ENCODE data around the gene NDUFC2.

DNA sequence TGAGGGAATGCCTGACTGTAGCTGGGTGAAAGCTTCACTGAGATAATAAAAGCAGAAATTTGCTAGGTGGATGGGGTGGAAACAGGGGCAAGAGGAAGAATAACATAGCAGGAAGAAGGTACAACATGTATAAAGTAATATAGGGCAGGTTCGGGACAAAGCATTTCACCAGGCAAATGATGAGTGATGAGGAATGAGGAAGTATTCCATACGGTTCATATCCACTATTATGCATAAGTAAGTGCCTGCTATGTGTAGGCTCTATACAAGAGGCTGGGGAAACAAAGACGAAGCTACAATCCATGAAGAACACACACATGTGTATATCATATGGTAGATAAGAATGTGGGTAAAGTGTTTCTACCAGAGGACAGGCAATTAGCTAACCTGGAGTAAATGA, 7.9 kb downstream of the NDUFC2 start:
- TF ChIP-seq, protein P1, sequence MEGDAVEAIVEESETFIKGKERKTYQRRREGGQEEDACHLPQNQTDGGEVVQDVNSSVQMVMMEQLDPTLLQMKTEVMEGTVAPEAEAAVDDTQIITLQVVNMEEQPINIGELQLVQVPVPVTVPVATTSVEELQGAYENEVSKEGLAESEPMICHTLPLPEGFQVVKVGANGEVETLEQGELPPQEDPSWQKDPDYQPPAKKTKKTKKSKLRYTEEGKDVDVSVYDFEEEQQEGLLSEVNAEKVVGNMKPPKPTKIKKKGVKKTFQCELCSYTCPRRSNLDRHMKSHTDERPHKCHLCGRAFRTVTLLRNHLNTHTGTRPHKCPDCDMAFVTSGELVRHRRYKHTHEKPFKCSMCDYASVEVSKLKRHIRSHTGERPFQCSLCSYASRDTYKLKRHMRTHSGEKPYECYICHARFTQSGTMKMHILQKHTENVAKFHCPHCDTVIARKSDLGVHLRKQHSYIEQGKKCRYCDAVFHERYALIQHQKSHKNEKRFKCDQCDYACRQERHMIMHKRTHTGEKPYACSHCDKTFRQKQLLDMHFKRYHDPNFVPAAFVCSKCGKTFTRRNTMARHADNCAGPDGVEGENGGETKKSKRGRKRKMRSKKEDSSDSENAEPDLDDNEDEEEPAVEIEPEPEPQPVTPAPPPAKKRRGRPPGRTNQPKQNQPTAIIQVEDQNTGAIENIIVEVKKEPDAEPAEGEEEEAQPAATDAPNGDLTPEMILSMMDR (IDR thresholded peaks at IDR 0.05) = no peak
- no peak for TF ChIP-seq POLR2A (IDR thresholded peaks at IDR 0.05)
